GM19463 (cell line): ENCODE results near the gene CCDC27.
"Not testable (repeated sequence)": the region's sequence is repeated elsewhere in the genome, so short reads cannot be mapped to it uniquely, and the experiment has no call there.

Source experiments
- ATAC-seq: cut with Tn5 transposase; IDR thresholded peaks from one replicate; pipeline ENCODE4 v1.9.1; 2021; ENCODE audit warnings: mild to moderate bottlenecking, moderate library complexity; ENCODE audit not compliant: unreplicated experiment

Gene CCDC27

DNA sequence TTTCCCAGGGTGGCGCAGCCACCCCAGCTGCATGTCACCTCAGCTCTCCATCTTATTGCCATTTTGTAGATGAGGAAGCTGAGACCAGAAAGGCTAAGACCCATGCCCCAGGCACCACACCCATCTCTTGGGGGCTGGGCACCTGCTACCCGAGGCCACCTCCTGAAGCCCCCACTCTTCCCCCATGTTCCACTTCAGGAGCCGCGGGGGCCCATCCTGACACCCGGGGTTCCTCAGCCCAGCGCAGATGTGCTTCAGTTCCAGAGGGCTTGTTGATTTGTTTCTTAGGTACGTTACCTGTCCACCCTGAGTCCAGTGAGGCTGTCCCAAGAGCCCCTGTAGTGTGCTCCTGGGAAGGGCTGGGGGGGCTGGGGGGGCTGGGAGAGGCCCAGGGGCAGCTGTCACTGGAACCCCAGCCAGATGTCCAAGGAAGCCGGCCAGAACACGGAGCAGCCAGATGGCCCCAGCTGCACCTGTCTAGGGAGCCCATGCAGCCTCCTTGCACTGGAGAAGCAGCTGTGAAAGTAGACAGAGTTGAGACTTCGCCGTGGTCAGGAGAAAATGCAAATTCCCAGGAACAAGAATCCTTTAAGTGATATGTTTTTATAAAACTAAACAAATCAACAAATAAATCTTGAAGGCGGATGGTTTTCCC lies 17.1 kb upstream of the CCDC27 start:
- ATAC-seq = no peak

DNA sequence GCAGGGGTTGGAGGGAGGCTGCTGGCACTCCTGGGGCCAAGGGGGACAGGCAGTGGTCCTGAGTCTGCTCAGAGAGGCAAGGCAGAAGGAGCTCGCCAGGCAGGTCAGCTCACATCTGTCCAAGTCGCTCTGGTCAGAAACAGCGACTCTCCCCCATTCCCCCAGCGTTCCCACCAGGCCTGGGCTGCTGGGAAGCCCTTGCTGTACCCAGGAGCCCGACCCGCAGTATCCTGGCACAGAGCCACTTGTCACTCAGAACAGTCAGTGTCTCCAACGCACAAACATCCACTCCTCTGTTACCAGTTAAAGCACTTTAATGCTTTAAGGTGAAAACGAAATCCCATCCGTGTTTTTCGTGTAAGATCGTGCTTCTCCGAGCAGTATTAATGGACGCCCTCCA lies 16.6 kb upstream of the CCDC27 start:
- ATAC-seq = no peak

DNA sequence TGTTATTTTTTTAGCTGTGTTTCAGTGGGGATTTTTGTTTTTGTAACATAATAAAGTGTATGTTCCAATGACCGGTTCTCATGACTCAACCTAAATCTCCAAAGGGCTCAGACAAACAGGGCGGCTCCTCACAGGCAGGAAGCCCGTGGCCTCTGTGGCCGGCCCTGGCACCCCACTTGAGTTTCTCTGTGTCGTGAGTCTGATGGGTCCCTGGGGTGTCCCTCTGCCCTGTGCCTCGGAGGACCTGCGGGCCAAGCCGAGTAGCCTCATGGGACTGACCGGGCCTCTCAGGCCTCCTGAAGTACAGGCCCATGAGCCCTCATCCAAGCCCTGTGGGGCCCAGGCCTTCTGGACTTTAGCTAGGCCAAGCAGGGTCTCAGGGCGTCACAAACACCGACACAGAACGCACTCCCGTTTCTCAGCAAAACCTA lies 16.1 kb upstream of the CCDC27 start:
- no peak for ATAC-seq

- ATAC-seq = no peak
Measured at GRCh38 chr1:3736708-3737107, 15.5 kb upstream of the CCDC27 start.

DNA sequence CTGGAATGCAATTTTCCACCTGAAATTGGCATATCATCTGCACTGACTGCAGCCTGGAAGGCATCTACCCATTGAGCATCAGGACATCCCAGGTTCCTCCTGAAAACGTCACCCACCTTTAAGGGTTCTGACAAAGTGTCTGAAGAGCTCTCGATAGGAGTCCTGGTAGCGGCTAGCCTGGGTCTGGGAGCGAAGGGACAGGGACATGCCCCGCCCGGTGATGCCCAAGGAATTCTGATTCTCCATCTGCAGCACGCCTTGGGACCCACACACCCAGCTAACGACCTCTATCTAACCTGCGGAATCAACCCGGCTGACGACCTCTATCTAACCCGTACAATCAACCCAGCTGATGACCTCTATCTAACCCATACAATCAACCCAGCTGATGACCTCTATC lies 13.3 kb upstream of the CCDC27 start:
- ATAC-seq = no peak

- ATAC-seq = no peak
Measured at GRCh38 chr1:3740042-3740441, 12.2 kb upstream of the CCDC27 start.

- ATAC-seq = no peak
Measured at GRCh38 chr1:3740752-3741151, 11.5 kb upstream of the CCDC27 start.

- no peak for ATAC-seq
Measured at GRCh38 chr1:3741566-3742438, 10.4 kb upstream of the CCDC27 start.

DNA sequence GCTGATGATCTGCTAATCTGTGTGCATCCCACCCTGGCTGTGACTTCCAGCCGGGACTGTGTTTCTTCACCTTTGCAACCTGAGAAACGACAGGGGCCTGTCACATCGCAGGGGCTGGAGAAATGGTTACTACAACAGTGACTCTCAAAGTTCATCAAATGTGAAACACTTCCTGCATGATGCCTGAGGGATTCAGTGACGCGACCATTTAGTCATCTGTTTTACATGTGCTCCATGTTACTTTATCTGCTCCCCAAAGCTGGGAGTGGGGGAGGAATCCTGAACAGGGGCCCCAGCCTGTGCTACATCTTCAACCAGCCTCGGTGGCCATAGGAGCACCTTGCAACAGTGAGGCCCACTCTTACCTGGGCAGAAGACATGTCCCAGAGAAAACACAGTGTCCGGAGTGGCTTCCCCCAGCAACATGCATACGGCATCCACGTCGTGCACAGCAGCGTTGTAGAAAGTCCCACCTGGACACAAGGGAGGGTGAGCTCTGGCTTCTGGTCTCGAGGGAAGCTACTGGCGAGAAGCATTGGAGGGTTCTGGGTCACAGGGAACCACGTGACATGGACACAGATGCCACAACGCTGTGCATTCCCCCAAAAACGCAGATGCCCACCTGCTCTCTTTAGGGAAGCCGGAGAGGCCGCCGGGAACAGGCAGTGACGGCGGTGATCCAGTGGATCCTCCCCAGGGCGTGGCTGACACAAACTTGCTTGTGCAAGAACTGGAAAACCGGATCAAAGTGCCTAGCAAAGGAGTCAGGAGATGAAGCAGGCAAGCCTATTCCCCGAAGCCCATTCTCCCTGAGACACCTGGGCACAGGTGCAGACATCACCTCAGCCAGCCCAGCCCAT lies 9.6 kb upstream of the CCDC27 start:
- ATAC-seq = no peak

DNA sequence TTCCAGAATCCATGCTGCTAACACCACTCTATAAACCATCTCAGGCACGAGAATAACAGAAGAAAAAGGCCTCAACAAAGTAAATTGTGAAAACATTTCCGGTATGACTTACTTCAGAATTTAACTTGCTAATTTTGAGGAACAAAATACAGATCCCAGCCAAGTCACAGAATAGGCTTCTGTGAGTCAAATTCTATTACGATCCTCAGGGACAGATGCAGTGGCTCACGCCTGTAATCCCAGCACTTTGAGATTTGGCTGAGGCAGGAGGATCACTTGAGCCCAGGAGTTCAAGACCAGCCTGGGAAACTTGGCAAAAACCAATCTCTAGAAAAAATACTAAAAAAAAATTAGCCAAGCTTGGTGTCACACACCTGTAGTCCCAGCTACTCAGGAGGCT lies 8.8 kb upstream of the CCDC27 start:
- no peak for ATAC-seq

DNA sequence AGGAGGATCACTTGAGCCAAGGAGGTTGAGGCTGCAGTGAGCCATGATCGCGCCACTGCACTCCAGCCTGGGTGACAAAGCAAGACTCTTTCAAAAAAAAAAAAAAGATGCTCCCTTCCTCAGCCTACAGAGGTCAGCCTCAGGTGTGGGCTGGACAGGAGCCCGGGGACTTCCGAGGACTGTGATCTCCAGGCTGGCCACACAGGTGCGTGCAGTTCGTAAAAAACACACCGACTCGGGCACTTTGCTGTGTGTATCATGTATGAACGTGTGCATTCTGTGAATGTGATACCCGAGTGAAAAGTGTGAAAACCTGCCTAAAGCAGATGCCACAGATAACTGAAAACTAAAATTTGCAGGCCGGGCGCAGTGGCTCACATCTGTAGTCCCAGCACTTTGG lies 8.4 kb upstream of the CCDC27 start:
- ATAC-seq = no peak

GRCh38 chr1:3744646-3745045 lies 7.6 kb upstream of the CCDC27 start:
- no peak for ATAC-seq

DNA sequence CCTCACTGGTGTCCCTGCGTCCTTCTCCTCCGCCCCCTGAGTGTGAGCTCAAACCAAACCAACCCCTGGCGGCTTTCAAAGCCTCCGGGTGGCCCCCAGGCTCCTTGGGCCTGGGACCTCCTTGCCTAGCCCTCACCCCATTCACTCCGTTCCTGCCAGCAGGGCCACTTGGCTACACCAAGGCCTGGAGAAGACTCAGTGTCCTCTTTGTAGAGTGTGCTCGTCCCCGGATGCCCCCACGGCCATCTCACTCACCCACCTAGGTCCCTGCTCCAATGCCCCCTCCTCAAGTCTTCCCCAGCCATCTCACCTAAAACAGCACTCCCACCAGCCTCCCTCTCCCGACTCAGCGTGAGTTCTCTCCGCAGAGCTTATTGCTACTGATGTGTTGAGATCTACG lies 7.2 kb upstream of the CCDC27 start:
- no peak for ATAC-seq

- ATAC-seq = no peak
Measured at GRCh38 chr1:3745590-3746381, 6.5 kb upstream of the CCDC27 start.

DNA sequence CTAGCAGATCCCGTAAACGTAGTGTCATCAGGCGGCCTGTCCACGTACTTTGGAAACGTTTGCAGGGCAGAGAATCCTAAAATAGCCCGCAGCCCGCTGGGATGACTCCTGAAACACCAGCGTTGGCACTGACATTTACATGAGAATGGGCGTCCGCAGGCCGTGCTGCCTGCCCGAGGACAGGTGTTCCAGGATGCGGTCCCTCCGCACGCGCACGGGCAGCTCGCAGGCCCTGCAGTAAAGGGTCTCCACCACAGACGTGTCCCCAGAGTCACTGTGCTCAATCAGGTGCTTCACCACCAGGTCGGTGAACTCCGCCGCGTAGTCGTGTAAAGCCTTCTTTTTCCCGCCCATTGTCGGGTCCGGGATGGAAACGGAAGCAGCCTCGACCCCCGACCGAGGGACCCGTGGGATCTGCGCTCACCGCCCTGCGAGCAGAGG lies 5.8 kb upstream of the CCDC27 start:
- no peak for ATAC-seq

DNA sequence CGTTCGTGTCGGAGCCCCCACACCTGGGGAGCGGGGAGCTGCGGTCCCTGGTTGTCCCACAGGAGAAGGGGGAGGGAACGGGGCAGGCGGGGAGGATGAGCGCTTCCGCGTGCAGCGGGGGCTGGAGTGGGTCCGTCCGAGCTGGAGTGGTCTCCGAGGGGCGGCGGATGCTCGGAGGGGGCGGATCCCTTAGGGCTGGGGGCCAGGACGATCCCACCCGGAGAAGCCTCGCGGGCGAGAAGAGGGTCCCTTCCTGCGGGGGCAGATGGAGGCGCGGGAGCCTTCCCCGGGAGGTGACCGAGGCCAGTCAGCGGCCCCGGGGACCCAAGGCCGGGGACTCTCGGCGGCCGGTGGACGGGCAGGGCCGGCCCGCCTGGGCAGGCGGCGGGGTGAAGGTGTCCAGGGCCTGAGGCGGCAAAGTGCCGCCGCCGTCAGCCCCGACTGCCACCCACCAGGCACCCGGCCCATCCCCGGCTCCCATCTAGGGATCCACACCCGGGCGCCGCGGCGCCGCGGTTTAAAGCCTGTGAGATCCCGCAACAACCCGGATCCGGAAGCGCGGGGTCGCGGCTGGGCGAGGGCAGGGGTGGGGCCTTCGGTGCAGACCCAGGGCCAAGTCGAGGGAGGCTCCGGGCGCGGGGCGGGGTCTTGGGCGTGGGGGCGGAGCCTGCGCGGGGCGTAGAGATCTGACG lies 5.3 kb upstream of the CCDC27 start:
- peak; percentile 89 for ATAC-seq

- ATAC-seq = no peak
Measured at GRCh38 chr1:3747522-3747848, 4.8 kb upstream of the CCDC27 start.

GRCh38 chr1:3747903-3748302 lies 4.3 kb upstream of the CCDC27 start:
- ATAC-seq = no peak

GRCh38 chr1:3748316-3748900 lies 3.8 kb upstream of the CCDC27 start:
- ATAC-seq = not testable (repeated sequence)

- no peak for ATAC-seq
Measured at GRCh38 chr1:3749512-3749911, 2.7 kb upstream of the CCDC27 start.
